Epithelial cell of esophagus (primary cell): ENCODE measurements around the gene PXDN.
"Not testable (repeated sequence)": the region's sequence is repeated elsewhere in the genome, so short reads cannot be mapped to it uniquely, and the experiment has no call there.

Experiments used
- DNase-seq: peaks from one replicate; pipeline ENCODE4 v3.0.0; 2010; ENCODE audit warnings: low read depth
- H3K4me3 ChIP-seq: 2 replicates; pipeline ENCODE4 v1.5.1; 2011; ENCODE audit warnings: mild to moderate bottlenecking, low read length, control low read depth
- CTCF ChIP-seq: IDR thresholded peaks from 2 replicates; pipeline ENCODE4 v1.5.1; 2011; ENCODE audit warnings: low read depth, mild to moderate bottlenecking, low read length, control low read depth, inconsistent platforms; ENCODE audit not compliant: insufficient read depth; ENCODE audit errors: missing control alignments

Gene PXDN

GRCh38 chr2:1739961-1740715 is 4.2 kb downstream of the PXDN start:
- no peak for TF ChIP-seq CTCF
- no peak for DNase-seq
- H3K4me3 ChIP-seq = no peak overlapping the region

GRCh38 chr2:1739322-1739957 is 4.9 kb downstream of the PXDN start:
- no peak for TF ChIP-seq CTCF
- no peak for DNase-seq
- no peak overlapping the region for H3K4me3 ChIP-seq

GRCh38 chr2:1738646-1739302 is 5.5 kb downstream of the PXDN start:
- DNase-seq = no peak
- TF ChIP-seq CTCF = no peak
- no peak overlapping the region for H3K4me3 ChIP-seq

GRCh38 chr2:1738163-1738562 is 6.2 kb downstream of the PXDN start:
- H3K4me3 ChIP-seq = no peak overlapping the region
- TF ChIP-seq CTCF = no peak
- no peak for DNase-seq

- DNase-seq = peak; percentile 71
Observed at GRCh38 chr2:1736997-1737480, 7.3 kb downstream of the PXDN start.

GRCh38 chr2:1736045-1736444 is 8.3 kb downstream of the PXDN start:
- H3K4me3 ChIP-seq = no peak overlapping the region
- DNase-seq = no peak
- no peak for TF ChIP-seq CTCF

More at GRCh38 chr2:1736997-1737480, 7.3 kb downstream of the PXDN start:
- H3K4me3 ChIP-seq = no peak overlapping the region
- no peak for TF ChIP-seq CTCF

GRCh38 chr2:1733298-1733697 is 11.0 kb downstream of the PXDN start:
- H3K4me3 ChIP-seq, DNase-seq: not testable (repeated sequence)
